HL-60/S4 (cell line): ENCODE measurements around the gene LCE2D.

Source experiments
- in situ Hi-C: fragments of 300-500 bp; cut with MboI; formaldehyde crosslinking; loops from 2 replicates; pipeline ENCODE4 v1.14.3; 2022; ENCODE audit warnings: low sequenced_read_pairs

Gene LCE2D

GRCh38 chr1:152697701-152698600 is 34.8 kb downstream of the LCE2D start, which contains the start of gene LCE2A:
Gene LCE2A, plus strand, starts transcription at chr1:152698345. Its CDS starts 557 bp downstream, at chr1:152698902.
- in situ Hi-C loops: no loop called here

- in situ Hi-C loops: no loop called here
Observed at GRCh38 chr1:152699746-152700145, 36.6 kb downstream of the LCE2D start.

- in situ Hi-C loops: no loop called here
Observed at GRCh38 chr1:152707860-152708259, 44.7 kb downstream of the LCE2D start, which contains the start of gene LCE4A. Gene LCE4A, plus strand, starts transcription at chr1:152708160. Its CDS starts 916 bp downstream, at chr1:152709076.
